ENCODE data around the gene ILKAP. TPM values are rescaled to one million over a fixed set of nuclear protein-coding genes. Genes with fewer than 3 reads are reported as not detected.

Gene ILKAP
- total RNA-seq, 1 donor from 2014 or later, result 36.4 TPM

- DNase-seq (ENCODE audit: low spot score), result peak; percentile 86
Observed at GRCh38 chr2:238166391-238167343, 36.8 kb downstream of the ILKAP start.

GRCh38 chr2:238165288-238165921 is 38.1 kb downstream of the ILKAP start:
- no peak for DNase-seq (ENCODE audit: low spot score)

GRCh38 chr2:238164906-238165287 is 38.6 kb downstream of the ILKAP start:
- DNase-seq (ENCODE audit: low spot score), result no peak

GRCh38 chr2:238163481-238164198 is 39.9 kb downstream of the ILKAP start:
- no peak for DNase-seq (ENCODE audit: low spot score)

- DNase-seq (ENCODE audit: low spot score), result no peak
Observed at GRCh38 chr2:238162846-238163441, 40.6 kb downstream of the ILKAP start.

GRCh38 chr2:238162251-238162845 is 41.1 kb downstream of the ILKAP start:
- DNase-seq (ENCODE audit: low spot score), result no peak

- DNase-seq (ENCODE audit: low spot score), result no peak
Observed at GRCh38 chr2:238161291-238162051, 42.0 kb downstream of the ILKAP start.

GRCh38 chr2:238160206-238161129 is 43.0 kb downstream of the ILKAP start:
- no peak for DNase-seq (ENCODE audit: low spot score)

GRCh38 chr2:238159661-238160205 is 43.8 kb downstream of the ILKAP start:
- DNase-seq (ENCODE audit: low spot score), result no peak

- DNase-seq (ENCODE audit: low spot score), result no peak
Observed at GRCh38 chr2:238159071-238159539, 44.4 kb downstream of the ILKAP start.

- no peak for DNase-seq (ENCODE audit: low spot score)
Observed at GRCh38 chr2:238158509-238159070, 44.9 kb downstream of the ILKAP start, which contains the start of gene ERFE. ERFE (plus strand) TSS chr2:238158970; CDS start chr2:238159008, 38 bp downstream.

GRCh38 chr2:238158018-238158508 is 45.4 kb downstream of the ILKAP start:
- no peak for DNase-seq (ENCODE audit: low spot score)

- no peak for DNase-seq (ENCODE audit: low spot score)
Observed at GRCh38 chr2:238157506-238158017, 45.9 kb downstream of the ILKAP start.

GRCh38 chr2:238155761-238156694 is 47.5 kb downstream of the ILKAP start:
- no peak for DNase-seq (ENCODE audit: low spot score)

- no peak for DNase-seq (ENCODE audit: low spot score)
Observed at GRCh38 chr2:238155051-238155760, 48.3 kb downstream of the ILKAP start.

- DNase-seq (ENCODE audit: low spot score), result no peak
Observed at GRCh38 chr2:238154570-238154969, 48.9 kb downstream of the ILKAP start.

Data from mesenteric fat pad (tissue), 1 donor.